COLO829 (cell line): ENCODE measurements around the gene ANKRD11.
"Not testable (repeated sequence)": the region's sequence is repeated elsewhere in the genome, so short reads cannot be mapped to it uniquely, and the experiment has no call there.

Experiments used
- DNase-seq: peaks from one replicate; pipeline ENCODE4 v3.0.0; 2012; ENCODE audit warnings: low spot score

The ANKRD11 gene

DNA sequence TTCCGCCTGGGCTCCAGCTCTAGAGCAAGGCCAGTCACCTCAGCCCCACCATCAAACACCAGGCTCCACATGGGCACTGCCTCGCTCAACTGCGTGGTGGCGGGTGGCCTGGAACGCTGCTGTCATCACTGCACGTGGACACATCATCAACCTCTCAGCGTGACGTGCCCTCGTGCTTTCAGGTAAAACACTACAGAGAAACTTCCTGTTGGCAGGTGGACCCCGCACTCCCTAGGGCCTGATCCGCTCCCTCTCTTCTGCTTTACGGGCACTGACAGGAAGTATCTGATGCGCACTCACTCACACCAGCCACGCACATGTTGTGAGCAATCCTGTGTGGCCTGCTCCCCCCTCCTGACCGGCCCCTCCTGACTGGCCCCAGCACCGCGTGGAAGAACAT, 87.4 kb downstream of the ANKRD11 start:
- no peak for DNase-seq

GRCh38 chr16:89401641-89402445, 88.5 kb downstream of the ANKRD11 start:
- DNase-seq: no peak

DNA sequence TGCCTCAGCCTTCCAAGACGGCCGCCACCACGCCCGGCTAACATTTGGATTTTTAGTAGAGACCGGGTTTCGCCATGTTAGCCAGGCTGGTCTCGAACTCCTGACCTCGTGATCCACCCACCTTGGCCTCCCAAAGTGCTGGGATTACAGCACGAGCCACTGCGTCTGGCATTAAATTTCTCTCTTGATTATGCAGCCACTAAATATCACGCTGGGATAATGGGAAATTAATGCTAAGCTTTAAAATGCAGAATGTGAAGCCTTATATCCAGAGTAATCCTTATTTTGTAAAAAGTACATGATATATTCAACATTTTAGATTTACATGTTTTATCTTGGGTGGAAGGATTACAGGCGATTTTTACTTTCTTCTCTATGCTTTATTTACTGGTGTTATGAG, 89.2 kb downstream of the ANKRD11 start:
- no peak for DNase-seq

DNA sequence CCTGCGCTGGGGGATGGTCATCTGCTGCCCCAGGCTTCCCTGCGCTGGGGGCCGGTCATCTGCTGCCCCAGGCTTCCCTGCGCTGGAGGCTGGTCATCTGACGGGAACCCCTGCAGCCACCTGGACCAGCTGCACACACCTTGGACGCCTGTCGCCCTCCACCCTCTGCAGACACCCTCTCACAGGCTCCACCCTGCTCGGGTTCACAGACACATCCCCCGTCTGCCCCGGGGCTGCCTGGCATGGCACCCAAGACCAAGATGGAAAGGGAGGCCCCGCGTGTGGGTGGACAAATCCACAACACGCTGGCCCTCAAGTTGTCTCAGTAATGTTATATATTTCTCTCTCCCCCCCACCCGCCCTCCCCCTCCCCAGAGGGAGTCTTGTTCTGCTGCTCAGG, 89.6 kb downstream of the ANKRD11 start:
- no peak for DNase-seq

GRCh38 chr16:89398924-89399323, 91.4 kb downstream of the ANKRD11 start:
- no peak for DNase-seq

GRCh38 chr16:89397331-89397861, 93.0 kb downstream of the ANKRD11 start:
- DNase-seq: no peak

DNA sequence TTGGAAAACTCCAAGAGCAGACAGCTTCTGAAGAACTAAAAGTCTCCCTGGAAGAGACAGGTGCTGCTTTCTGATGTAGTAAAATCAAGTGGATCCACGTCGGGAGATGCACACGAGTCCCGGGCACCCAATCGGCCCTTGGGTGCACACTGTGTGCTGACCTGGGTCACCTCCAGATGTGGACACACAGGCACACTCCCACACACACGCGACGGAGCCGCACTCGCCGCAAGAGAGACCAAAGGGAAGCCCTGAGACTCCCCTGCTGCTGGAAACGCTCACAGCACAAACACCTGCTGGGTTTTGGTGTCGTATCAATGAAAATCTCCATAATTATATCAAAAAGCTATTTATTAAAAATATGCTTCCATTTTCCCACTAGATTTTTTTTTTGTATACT, 94.2 kb downstream of the ANKRD11 start:
- DNase-seq: no peak

GRCh38 chr16:89395150-89396142, 94.9 kb downstream of the ANKRD11 start:
- DNase-seq: peak; percentile 16

- no peak for DNase-seq
Measured at GRCh38 chr16:89393738-89394406, 96.5 kb downstream of the ANKRD11 start.

GRCh38 chr16:89392881-89393737, 97.3 kb downstream of the ANKRD11 start:
- no peak for DNase-seq

DNA sequence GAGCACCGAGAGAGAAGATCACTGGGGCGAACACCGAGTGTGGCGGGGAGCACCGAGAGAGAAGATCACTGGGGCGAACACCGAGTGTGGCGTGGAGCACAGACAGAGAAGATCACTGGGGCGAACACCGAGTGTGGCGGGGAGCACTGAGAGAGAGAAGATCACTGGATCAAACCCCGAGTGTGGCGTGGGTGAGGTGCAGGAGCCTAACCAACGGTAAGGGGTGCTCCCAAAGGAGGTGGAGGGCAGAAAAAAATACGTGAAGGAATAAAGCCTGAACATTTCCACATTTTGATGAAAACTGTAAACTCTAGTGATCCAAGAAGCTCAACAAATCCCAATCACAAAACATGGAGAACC, 100.2 kb downstream of the ANKRD11 start:
- DNase-seq: not testable (repeated sequence)

GRCh38 chr16:89389504-89390223, 100.7 kb downstream of the ANKRD11 start:
- not testable (repeated sequence) for DNase-seq

- DNase-seq: no peak
Measured at GRCh38 chr16:89388536-89388935, 101.8 kb downstream of the ANKRD11 start.

DNA sequence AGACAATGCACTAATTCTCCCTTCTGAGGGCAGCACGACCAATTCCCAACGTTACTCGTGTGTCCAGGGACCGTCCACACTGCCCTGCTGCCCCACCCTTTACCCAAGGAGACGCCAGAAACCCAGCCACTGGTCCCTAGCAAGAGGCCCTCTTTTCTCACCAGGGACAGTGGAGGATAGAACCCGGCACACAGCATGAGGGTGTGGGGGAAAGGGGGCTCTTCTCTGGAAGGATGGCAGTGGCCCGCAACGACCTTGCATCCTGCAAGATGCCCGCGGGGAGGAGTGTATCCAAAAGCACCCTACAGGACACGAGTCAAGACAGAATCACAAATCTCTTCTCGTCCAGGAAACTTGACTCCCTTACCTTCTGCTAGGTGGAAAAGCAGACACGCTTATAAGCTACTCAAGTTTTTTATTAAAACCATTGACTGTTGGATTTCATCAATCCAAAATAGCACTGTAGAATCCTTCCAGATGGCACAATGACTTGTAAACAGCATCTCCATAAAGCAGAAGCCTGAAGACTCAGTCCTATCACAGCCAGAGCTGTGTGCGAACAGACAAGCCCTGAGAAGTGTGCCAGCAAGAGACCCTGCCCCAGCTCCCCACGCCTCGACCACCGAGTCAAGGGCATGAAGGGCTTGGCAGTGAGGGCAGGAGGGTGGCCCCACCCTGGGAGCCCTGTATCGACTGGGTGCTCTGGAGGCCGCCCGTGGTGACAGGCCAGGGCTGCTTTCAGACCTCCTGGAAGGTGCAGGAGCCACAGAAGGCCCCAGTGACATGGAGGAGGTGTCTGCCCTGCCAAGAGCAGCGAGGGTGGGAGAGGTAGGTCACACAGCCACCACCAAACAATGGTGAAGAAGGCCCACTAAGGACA, 103.8 kb downstream of the ANKRD11 start:
- no peak for DNase-seq

DNA sequence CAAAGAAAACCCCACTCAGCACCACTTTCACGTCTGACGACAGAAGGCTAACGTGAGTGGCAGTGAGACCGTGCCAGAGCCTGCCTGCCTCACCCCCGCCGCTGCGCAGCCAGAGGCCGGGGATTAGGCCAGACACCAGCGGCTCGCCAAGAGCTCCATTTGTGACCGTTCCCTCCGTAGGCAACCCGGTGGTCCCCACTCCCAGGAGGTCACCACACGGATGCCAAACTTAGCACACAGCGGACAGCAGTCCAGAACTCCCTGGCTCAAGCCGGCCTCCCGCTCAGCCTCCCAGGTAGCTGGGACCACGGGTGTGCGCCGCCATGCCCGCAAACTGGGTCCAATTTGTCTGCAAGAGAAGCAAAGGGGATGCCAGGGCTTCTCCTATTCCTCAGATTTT, 104.6 kb downstream of the ANKRD11 start:
- no peak for DNase-seq

DNA sequence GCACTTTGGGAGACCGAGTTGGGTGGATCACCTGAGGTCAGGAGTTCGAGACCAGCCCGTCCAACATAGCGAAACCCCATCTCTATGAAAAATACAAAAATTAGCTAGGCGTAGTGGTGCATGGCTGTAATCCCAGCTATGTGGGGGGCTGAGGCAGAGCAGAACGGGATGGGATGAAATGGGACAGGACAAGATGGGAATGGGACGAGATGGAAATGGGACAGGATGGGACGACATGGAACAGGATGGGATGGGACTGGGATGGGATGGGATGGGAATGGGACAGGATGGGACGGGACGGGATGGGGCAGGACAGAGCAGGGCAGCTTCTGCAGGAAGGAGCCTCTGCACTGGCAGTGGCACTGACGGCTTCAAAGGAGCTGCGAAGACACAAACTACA, 106.1 kb downstream of the ANKRD11 start:
- no peak for DNase-seq

GRCh38 chr16:89383095-89384003, 107.0 kb downstream of the ANKRD11 start:
- peak; percentile 7 for DNase-seq

GRCh38 chr16:89382555-89382954, 107.8 kb downstream of the ANKRD11 start:
- not testable (repeated sequence) for DNase-seq
